ENCODE data around the gene RILP.

The RILP gene

GRCh38 chr17:1628856-1629503 is 20.7 kb downstream of the RILP start:
- peak; percentile 80 for DNase-seq

DNA sequence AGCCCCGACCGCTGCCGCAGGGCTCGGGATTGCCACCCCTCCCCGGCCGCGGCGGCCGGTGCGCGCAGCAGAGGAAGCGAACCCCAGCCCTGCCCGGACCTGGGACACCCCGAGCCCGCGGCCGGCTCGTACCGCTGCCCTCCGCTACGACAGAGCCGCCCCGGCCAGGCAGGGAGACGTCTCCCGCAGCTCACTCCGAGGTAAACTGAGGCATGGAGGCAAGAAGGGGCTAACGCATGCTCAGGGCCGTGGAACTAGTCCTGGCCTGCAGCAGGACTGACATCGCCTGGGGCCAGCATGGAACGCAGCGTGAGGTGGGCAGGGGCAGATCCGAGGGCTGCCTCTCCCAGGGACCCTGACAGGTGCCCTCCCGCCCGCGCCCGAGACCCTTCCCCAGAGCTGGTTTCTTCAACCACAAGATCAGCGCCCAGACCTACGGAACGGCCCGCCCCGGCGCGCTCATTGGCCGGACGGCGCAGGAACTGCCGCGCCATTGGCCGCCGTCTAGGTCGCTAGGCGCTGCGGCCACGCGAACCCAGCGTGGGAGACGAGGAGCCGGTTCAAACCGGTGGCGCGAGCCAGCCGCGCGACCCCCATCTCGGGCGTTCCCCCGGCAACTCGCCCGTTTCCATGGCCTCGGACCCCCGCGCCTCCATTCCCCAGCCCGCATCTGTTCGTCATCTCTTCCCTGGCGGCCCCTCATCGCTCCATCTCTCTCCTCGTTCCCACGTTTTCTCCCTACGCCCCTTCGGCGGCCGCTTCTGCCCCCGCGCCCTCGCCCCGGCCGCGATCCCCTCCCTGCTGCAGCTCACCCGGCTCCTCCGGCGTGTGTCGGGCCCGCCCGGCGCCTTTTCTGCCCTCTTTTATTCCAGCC is 21.4 kb downstream of the RILP start, which contains the start of gene SLC43A2:
TSS of gene SLC43A2 (minus strand) at position 853 of the 874 bp plus-strand sequence. CDS start 960 bp downstream, outside the sequence.
- DNase-seq, result peak; percentile 28

DNA sequence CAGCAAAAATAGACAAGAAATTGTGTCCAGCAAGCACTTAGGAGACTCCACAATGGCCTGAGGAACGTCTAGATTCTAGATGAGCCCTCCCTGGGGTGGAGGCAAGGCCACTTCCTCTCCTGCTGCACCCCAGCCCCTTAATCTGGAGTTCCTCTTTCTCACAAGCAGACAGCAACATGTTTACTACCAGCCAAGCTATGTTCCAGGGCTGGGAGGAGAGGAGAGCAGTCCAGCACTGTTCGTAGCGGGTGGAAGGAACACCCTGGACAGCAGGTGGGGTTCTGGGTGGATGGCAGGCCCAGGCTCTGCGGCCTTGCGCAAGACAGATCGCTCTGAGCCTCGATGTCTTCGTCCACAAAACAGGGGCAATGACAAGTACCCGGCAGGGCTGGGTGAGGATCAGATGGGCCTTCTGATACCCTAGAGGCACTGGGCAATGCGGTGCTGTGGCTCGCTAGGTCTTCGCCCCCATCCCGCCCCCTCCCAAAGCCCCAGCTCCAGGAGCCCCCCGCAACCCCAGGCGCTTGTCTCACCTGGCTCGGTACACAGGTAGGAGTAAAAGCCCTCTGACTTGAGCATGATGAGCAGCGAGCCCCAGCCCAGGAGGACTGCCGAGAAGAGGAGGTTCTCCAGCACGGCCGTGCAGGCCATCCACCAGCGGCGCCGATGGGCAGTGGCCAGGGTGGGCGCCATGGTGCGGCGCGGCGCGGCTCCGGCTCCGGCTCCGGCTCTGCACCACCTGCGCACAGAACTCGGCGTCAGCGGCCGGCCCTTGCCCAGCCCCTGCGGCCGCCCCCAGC is 22.3 kb downstream of the RILP start:
- DNase-seq, result no peak

GRCh38 chr17:1626333-1626732 is 23.3 kb downstream of the RILP start:
- no peak for DNase-seq

GRCh38 chr17:1625581-1625980 is 24.1 kb downstream of the RILP start:
- no peak for DNase-seq

- DNase-seq, result no peak
Observed at GRCh38 chr17:1625053-1625452, 24.6 kb downstream of the RILP start.

DNA sequence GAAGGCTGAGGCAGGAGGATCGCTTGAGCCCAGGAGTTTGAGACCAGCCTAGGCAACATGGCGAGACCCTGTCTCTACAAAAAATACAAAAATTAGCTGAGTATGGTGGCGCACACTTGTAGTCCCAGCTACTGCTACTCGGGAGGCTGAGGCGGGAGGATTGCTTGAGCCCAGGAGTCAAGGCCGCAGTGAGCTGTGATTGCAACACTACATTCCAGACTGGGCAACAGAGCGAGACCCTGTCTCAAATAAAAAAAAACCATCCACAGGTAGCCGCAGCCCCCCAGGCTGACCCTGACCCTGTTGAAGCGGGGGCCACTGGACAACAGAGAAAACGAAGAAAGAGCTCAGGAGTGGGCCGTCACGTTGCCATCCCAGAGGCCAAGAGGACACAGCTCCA is 25.0 kb downstream of the RILP start:
- no peak for DNase-seq

DNA sequence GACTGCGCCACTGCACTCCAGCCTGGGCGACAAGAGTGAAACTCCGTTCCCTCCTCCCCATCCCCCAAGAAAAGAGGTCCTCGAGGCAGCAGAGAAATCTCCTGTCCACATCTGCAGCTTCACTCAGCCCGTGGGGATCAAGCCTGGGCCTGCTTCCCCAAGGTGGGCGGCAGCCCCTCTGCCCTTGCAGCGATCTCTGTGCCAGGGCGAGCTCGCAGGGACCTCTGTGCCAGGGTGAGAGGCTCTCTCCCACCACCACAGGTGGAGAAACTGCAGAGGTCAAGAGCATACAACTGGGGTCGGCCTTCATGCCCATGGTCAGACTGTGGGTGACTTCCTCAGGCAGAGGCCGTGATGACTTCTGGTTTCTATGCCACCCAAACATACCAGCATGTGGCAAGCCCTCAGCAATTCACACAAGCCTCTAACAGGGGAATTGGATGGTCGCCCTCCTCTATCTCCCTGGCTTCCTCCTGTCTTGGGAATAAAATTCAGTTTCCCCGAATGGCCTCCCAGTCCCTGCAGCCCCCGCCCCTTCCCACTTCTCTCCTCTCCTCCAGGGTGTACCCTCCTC is 26.5 kb downstream of the RILP start:
- no peak for DNase-seq

DNA sequence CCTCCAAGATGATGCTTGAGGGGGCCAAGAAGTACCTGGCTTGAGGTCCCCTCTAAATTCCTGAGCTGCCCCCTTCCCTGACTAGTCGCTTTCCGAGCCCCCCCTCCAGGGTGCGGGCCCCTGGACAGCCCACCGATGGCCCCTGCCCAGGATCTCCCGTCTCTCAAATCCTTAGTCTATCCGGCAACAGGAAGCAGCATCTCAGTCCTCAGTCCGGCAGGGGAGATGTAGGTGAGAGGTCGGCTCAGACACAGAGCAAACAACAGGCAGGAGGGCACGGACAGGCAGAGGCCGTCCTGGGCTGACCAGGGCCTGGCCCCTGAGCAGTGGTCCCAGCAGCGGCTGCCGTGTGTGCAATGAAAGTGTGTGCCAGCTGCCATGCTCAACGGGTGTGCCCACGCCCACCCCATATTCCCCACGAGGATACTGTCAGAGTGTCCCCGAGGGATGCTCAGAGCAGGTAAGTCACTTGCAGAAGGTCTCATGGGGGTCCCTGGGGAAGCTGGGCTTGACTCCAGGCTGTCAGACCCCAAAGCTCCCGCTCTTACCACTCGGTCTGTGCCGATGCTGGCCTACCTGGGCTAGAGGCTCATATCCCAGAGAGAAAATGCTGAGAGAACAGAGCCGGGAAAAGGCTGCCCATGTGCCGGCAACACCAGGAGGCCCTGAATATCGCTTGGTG is 28.3 kb downstream of the RILP start:
- no peak for DNase-seq

GRCh38 chr17:1620486-1620885 is 29.2 kb downstream of the RILP start:
- no peak for DNase-seq

- DNase-seq, result no peak
Observed at GRCh38 chr17:1617620-1618174, 32.0 kb downstream of the RILP start.

GRCh38 chr17:1616101-1616500 is 33.6 kb downstream of the RILP start:
- no peak for DNase-seq

GRCh38 chr17:1612400-1612799 is 37.3 kb downstream of the RILP start:
- no peak for DNase-seq

DNA sequence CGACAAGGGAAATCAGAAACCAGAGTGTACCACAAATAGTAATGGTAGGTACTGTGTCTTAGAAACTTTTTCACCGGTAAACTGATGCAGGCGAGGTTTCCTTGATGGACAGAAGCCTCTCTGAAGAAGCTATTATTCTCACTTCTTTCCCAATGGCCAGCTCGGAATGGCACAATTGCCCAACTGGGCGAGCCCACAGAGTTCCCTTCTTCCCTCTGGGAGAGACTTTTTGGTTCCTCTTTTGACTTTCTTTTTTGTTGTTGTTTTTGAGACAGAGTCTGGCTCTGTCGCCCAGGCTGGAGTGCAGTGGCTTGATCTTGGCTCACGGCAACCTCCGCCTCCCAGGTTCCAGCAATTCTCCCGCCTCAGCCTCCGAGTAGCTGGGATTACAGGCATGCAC is 38.0 kb downstream of the RILP start:
- DNase-seq, result no peak

GRCh38 chr17:1608676-1609075 is 41.0 kb downstream of the RILP start:
- DNase-seq, result no peak

- DNase-seq, result no peak
Observed at GRCh38 chr17:1607971-1608320, 41.7 kb downstream of the RILP start.

DNA sequence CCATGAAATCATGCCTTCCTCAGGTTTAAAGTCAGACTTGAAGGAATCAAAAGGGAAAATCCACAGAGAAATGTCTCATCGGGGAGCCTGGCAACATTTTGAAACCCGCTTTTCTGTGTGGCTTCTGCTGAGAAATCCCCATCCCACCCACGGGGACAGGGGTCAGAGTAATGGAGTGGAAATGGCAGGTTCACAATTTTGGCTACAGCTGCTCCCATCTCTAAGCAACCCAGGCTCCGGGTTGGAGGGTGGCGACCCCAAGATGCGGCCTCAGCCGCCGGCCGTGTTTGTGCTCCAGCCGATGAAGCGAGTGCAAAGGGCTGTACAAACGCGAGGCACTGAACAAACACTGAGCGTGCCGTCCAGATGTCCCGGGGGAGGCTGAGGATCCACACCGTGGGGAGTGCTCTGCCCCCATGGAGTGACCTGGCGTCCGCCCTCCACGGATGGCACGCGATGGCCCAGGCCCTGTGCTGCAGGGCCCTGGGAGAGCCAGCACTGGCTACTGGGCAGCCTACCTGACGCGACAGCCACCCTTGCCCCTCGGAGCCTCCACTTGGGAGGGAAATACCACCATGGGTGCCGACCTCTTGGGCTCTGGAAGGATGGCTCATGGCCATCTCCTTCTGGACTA is 43.2 kb downstream of the RILP start:
- DNase-seq, result no peak

GRCh38 chr17:1605681-1606351 is 43.9 kb downstream of the RILP start:
- no peak for DNase-seq

DNA sequence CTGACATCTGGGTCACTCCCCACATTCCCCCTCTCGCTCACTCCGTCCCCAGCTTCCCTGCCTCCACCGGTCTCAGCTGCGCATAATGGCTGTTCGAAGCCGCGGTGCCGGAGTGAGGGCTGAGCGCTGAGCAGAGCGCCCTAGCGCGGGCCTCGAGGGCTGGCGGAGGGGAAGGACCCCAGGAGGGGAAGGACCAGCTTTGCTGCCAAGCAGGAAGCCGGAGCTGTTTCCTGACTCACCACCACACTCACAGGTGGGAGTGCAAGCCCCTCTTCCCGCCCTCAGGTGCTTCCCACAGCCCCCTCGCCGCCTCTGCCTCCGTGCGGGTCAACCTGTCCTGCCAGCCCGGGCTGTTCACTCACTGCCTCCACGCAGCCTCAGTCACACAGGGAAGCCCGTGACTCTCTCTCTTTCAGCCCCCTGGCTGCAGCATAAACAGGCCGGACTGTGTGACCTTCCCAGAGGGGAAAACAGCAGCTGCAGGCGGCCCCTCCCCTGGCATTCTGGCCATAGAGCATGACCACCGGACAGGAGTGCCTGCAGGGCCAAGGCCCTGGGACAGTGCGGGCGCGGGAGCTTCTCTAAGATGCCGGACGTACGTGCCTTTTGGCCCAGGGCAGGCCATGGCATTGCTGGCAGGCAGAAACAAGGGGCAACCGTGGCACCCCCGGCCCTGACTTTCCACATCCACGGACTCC is 44.7 kb downstream of the RILP start:
- DNase-seq, result no peak

DNA sequence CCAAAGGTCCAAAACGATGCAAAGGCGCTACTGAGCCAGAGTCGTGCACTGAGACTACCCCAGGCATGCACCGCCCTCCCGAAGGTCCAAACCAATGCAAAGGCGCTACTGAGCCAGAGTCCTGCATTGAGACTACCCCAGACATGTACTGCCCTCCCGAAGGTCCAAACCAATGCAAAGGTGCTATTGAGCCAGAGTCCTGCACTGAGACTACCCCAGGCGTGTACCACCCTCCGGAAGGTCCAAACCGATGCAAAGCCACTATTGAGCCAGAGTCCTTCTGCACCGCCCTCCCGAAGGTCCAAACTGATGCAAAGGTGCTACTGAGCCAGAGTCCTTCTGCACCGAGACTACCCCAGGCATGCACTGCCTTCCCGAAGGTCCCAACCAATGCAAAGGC is 48.1 kb downstream of the RILP start:
- DNase-seq, result no peak
